ENCODE data around the gene STUB1.

GRCh38 chr16:716200-716568, 36.0 kb downstream of the STUB1 start:
- TF ChIP-seq EZH2 (IDR thresholded peaks at IDR 0.05; ENCODE audit: insufficient read depth, poor library complexity, severe bottlenecking) (no peak), EZH2phosphoT487 (IDR thresholded peaks at IDR 0.05; ENCODE audit: insufficient read depth, low read depth) (no peak)

Measured in GM23248 (cell line).